ENCODE results near the gene OCA2.

The OCA2 gene

DNA sequence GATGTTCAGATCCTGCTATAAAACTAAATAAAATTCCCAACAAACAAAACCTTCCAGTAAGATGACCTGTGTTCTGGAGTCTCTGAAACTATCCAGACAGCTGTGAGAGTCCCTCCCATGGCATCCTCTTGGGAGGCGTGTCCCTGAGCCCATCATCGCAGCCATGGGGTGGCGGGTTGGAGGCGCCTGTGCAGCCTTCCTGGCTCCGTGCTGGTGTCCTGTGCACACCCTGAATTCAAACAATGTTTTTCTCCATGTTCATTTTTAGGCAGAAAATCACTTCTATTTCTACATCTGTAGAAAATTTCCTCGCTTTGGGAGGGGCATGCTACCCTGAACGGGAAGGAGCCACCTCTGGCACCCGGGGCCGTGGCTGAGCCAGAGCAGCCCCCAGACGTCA lies 19.4 kb upstream of the OCA2 start:
- no peak for DNase-seq

GRCh38 chr15:28118083-28118482 lies 19.0 kb upstream of the OCA2 start:
- no peak for DNase-seq

- DNase-seq, result no peak
Measured at GRCh38 chr15:28117432-28117990, 18.4 kb upstream of the OCA2 start.

DNA sequence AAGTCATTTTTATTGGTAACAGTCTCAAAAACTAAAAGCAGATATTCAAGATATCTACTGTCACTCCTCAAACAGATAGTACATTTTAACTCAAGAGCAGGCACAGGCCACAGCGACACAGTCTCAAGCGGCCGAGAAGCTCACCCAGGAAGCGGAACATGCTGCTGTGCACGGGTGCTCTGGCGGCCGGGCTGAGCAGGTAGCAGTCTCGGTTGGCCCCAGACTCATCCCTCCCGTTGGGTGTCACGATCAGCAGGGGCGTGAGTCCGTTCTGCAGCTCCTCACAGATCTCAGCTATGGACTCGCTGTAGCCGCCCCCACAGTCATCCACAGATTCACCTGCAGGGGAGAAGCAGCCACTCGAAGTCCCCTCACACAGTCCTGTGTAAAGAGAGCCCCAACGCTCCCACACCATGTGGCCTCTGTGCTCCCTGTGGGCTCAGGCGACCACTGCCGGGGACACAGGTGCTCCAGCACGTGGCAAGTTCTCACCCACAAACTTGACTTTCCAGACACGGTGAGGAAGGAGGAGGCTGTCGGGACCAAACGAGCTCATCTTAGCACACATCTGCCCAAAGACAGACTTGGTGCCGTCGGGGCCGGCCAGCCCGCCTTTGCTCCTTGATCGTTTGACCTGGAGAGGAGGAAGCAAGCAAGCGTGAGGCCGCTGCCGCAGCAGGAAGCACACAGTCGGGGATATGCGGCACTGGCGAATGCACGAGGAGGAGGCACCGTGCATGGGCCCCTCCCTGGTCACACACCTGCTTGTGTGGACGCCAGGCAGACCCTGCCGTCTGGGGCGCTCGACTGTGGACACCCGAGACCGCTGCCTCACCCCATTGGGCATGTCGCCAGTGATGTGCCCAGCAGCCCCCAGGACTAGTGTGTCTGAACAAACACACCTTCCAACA lies 17.7 kb upstream of the OCA2 start:
- DNase-seq, result no peak

DNA sequence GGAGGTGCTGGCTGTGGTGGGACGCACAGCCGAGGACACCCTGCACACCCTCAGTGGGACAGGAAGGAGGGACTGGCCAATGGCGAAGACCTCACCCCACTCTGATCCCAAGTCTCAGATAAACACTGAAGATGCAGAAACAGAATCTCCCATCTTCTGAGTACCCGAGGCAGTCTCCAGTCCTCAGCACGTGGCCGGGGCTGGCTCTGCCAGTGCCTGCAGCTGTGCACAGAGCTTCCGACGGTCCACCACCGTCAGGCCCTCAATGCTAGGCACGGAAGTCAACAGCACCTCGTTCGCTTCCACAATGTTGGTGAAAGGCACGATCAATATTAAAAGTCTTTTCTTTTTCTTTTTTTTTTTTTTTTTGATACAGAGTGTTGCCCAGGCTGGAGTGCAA lies 16.8 kb upstream of the OCA2 start:
- no peak for DNase-seq

- no peak for DNase-seq
Measured at GRCh38 chr15:28114721-28115622, 15.9 kb upstream of the OCA2 start.

GRCh38 chr15:28114114-28114455 lies 15.0 kb upstream of the OCA2 start:
- no peak for DNase-seq

- no peak for DNase-seq
Measured at GRCh38 chr15:28113394-28114113, 14.4 kb upstream of the OCA2 start.

- no peak for DNase-seq
Measured at GRCh38 chr15:28112962-28113361, 13.8 kb upstream of the OCA2 start.

DNA sequence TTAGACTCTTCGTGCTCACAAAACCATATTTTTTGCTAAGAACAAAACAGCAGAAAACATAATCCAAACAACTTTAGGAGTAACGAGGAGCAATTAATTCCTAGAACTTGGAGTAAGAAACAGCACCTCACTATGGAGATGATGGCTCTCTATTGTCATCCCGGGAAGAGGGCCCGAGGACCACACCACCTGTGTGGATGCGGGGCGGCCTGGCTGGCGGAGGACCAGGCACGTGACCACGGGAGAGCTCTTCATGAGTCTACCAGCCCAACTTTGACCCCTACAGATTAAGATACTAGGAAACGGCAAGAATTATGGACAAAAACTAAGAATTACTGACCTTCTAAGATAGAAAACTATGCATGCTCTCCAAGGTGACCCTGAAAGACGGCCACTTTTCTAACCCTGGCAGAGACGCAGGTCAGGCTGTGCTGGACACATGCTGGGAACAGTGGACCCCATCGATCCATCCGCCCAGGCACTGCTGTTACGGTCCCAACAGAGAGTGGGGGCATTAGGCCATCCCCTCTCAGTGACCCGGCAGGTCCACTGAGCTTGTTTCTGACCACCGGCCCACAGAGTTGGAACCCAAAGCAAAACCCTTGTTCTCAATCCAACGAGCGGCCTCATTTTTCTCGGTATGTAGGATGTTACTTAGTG lies 13.1 kb upstream of the OCA2 start:
- DNase-seq, result no peak

GRCh38 chr15:28111543-28111942 lies 12.4 kb upstream of the OCA2 start:
- no peak for DNase-seq

DNA sequence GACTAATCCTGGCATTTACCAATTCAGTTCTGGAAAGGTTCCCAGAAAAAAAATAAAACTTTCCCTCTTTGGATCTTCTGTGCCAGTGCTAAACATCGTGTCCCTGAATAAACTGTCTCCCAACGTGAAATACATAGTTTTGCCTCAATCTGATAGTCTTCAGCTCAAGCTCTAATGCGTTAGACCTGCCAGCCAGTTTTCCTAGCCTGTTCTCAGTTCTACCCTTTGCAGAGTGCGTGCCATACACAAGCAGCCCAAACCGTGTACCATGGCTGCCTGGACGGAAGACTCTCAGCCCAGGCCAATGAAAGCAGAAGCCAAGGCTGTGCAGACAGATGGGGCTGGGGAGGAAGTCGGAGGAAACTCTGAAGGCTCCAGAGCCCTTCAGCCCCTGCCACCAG lies 11.4 kb upstream of the OCA2 start:
- DNase-seq, result no peak

- no peak for DNase-seq
Measured at GRCh38 chr15:28109626-28110455, 10.7 kb upstream of the OCA2 start.

- DNase-seq, result no peak
Measured at GRCh38 chr15:28107904-28108275, 8.8 kb upstream of the OCA2 start.

- DNase-seq, result no peak
Measured at GRCh38 chr15:28107111-28107903, 8.2 kb upstream of the OCA2 start.

GRCh38 chr15:28106294-28107110 lies 7.4 kb upstream of the OCA2 start:
- DNase-seq, result peak in 1 of 2 experiments; percentile 14

GRCh38 chr15:28105793-28106192 lies 6.7 kb upstream of the OCA2 start:
- no peak for DNase-seq

GRCh38 chr15:28105224-28105791 lies 6.2 kb upstream of the OCA2 start:
- DNase-seq, result no peak

GRCh38 chr15:28104326-28104725 lies 5.2 kb upstream of the OCA2 start:
- no peak for DNase-seq
